CD14-positive monocyte (primary cell): ENCODE results near the gene CSNK1D. TPM values are rescaled to one million over a fixed set of nuclear protein-coding genes. Genes with fewer than 3 reads are reported as not detected.
A peak's percentile ranks its signal among the peaks of the same experiment; 100 is the strongest.

Experiments
- DNase-seq, 3 donors: peaks; one replicate each; pipeline ENCODE4 v3.0.0-alpha.2; 2011 to 2022
- H2AFZ ChIP-seq: 2 replicates; pipeline ENCODE4 v1.6.0; 2012; ENCODE audit warnings: mild to moderate bottlenecking, low read depth, low read length, inconsistent platforms; ENCODE audit not compliant: insufficient read depth, poor library complexity, severe bottlenecking
- H3K27ac ChIP-seq, 2 donors: 1 replicate in 1 of 2; 2 replicates in 1 of 2; pipeline ENCODE4 v1.5.1; 2012 to 2013; ENCODE audit warnings: low read length in 2 of 2, control low read depth in 1 of 2, inconsistent platforms in 1 of 2, low read depth in 1 of 2, mild to moderate bottlenecking in 1 of 2
- H3K27me3 ChIP-seq, 2 donors: one replicate each; pipeline versions ENCODE4 v1.6.0 to v1.6.1; 2011 to 2013; ENCODE audit warnings: low read length in 2 of 2; ENCODE audit not compliant: control insufficient read depth in 2 of 2, insufficient read depth in 2 of 2
- H3K36me3 ChIP-seq, 2 donors: replicated peaks in 1 of 2; 1 replicate in 1 of 2; 2 replicates in 1 of 2; pipeline versions ENCODE4 v1.5.1 to v1.6.1; 2012 to 2013; ENCODE audit warnings: low read length in 2 of 2, control low read depth in 1 of 2, inconsistent platforms in 1 of 2, mild to moderate bottlenecking in 1 of 2; ENCODE audit not compliant: insufficient read depth in 2 of 2, control insufficient read depth in 1 of 2
- H3K4me1 ChIP-seq, 2 donors: 1 replicate in 1 of 2; 2 replicates in 1 of 2; pipeline versions ENCODE4 v1.5.1 to v1.6.1; 2012 to 2013; ENCODE audit warnings: low read length in 2 of 2, control low read depth in 1 of 2, inconsistent platforms in 1 of 2, mild to moderate bottlenecking in 1 of 2, moderate library complexity in 1 of 2; ENCODE audit not compliant: insufficient read depth in 2 of 2, control insufficient read depth in 1 of 2
- H3K4me2 ChIP-seq: replicated peaks from 2 replicates; pipeline ENCODE3; 2012; ENCODE audit warnings: low read length, moderate library complexity, mild to moderate bottlenecking; ENCODE audit not compliant: poor library complexity, severe bottlenecking; ENCODE audit errors: extremely low read depth
- H3K4me3 ChIP-seq, 3 experiments: fragments of 200-600 bp in 1 of 3; sonication (generic) in 1 of 3; replicated peaks in 1 of 3; 1 replicate in 2 of 3; 2 replicates in 1 of 3; pipeline ENCODE4 v1.5.1; 2011 to 2013; ENCODE audit warnings: low read length in 3 of 3, mild to moderate bottlenecking in 3 of 3, control low read depth in 2 of 3, low read depth in 2 of 3, inconsistent platforms in 1 of 3, moderate library complexity in 1 of 3
- H3K79me2 ChIP-seq: 2 replicates; pipeline ENCODE4 v1.6.0; 2012; ENCODE audit warnings: mild to moderate bottlenecking, control low read depth, inconsistent platforms, low read length, moderate library complexity; ENCODE audit not compliant: insufficient read depth
- H3K9ac ChIP-seq: 2 replicates; pipeline ENCODE4 v1.6.0; 2017; ENCODE audit warnings: low read length, mild to moderate bottlenecking; ENCODE audit not compliant: insufficient read depth, poor library complexity, severe bottlenecking
- H3K9me3 ChIP-seq, 2 donors: replicated peaks in 1 of 2; 1 replicate in 1 of 2; 2 replicates in 1 of 2; pipeline versions ENCODE4 v1.5.1 to v1.6.1; 2012 to 2013; ENCODE audit warnings: low read length in 2 of 2, control low read depth in 1 of 2; ENCODE audit not compliant: control insufficient read depth in 1 of 2, insufficient read depth in 1 of 2
- H4K20me1 ChIP-seq: 2 replicates; pipeline ENCODE4 v1.6.0; 2012; ENCODE audit warnings: mild to moderate bottlenecking, low read length, control low read depth, moderate library complexity; ENCODE audit not compliant: insufficient read depth
- H3K27ac Mint-ChIP-seq, 7 donors: one replicate each; pipeline ENCODE4 v1.8.0; 2020; ENCODE audit warnings: mild to moderate bottlenecking in 7 of 7, mixed read lengths in 7 of 7, moderate library complexity in 6 of 7, inconsistent platforms in 2 of 7
- H3K27me3 Mint-ChIP-seq, 3 donors: one replicate each; pipeline ENCODE4 v1.8.0; 2021 to 2022; ENCODE audit warnings: low read depth in 3 of 3, mild to moderate bottlenecking in 3 of 3, mixed read lengths in 3 of 3, moderate library complexity in 3 of 3, inconsistent platforms in 1 of 3
- H3K36me3 Mint-ChIP-seq, 2 donors: one replicate each; pipeline ENCODE4 v1.8.0; 2020; ENCODE audit warnings: mixed read lengths in 2 of 2, inconsistent platforms in 1 of 2, mild to moderate bottlenecking in 1 of 2
- H3K4me1 Mint-ChIP-seq: one replicate; pipeline ENCODE4 v1.8.0; 2020; ENCODE audit warnings: mild to moderate bottlenecking, mixed read lengths
- H3K4me3 Mint-ChIP-seq, 2 donors: one replicate each; pipeline ENCODE4 v1.8.0; 2020; ENCODE audit warnings: mild to moderate bottlenecking in 2 of 2, mixed read lengths in 2 of 2, moderate library complexity in 1 of 2
- H3K9me3 Mint-ChIP-seq, 7 donors: one replicate each; pipeline ENCODE4 v1.8.0; 2020 to 2022; ENCODE audit warnings: mixed read lengths in 7 of 7, mild to moderate bottlenecking in 6 of 7, moderate library complexity in 6 of 7, inconsistent platforms in 2 of 7
- WGBS: methylation state at CpG from one replicate; pipeline ENCODE4 v1.1.5; 2013; ENCODE audit warnings: missing lambda C conversion rate; ENCODE audit not compliant: insufficient coverage; 5-methylcytosine and 5-hydroxymethylcytosine counted together
- intact Hi-C, 2 donors: fragments of 100-400 bp; cut with micrococcal nuclease; formaldehyde crosslinking; loops; one replicate each; pipeline versions ENCODE4 v1.15.0 to v1.15.1; 2023
- polyA plus RNA-seq, 3 donors: library from polyadenylated mRNA; depleted of rRNA in 1 of 3; unstranded in 2 of 3; stranded (reverse) in 1 of 3; fragments of 300-500 nt in 2 of 3; fragments of >200 nt in 1 of 3; fragmentation: Illumina TruSeq in 2 of 3; gene quantifications; 1 replicate in 2 of 3; 2 replicates in 1 of 3; pipeline ENCODE4 v1.2.3, GENCODE V29; 2012 to 2021
- TF ChIP-seq, protein P1 (sequence below): fragments of 200-600 bp; IDR thresholded peaks from one replicate; pipeline ENCODE4 v1.8.0; 2022; ENCODE audit warnings: antibody characterized with exemption, mild to moderate bottlenecking

Gene CSNK1D
- polyA plus RNA-seq, 3 donors: 47.0 to 299 (median 60.9) TPM

DNA sequence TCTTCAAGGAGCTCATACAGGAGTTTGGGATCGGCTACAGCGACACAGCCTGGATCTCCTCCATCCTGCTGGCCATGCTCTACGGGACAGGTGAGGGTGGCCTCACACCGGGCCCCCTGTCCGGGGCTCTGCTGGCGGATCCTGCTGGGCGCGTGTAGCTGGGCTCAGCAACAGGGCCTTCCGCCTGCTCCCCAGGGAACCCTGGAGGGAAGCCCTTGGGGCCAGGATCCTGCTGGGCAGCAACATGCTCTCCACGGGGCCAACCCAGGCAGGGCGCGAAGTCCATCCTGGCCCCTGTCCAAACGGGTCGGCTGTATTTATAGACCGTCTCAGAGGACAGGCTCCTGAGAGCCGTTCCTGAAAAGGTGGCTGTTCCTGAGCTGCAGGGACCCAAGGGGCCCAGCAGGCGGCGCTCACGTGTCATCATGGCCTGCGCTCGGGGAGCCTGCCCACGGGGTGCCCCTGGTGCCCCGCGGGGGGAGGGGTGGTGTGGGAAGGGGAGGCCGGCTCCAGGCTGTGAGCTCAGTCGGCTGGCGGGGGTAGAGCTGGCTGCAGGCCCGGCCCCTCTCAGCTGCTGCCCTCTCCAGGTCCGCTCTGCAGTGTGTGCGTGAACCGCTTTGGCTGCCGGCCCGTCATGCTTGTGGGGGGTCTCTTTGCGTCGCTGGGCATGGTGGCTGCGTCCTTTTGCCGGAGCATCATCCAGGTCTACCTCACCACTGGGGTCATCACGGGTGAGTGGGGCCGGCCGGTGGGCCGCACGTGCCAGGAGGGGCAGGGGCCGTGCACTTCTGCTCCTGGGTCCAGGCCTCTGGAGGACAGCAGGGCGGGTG, 37.1 kb downstream of the CSNK1D start:
- H3K36me3 ChIP-seq: peaks cover 36 to 57% of the 10 kb centered on the region in 2 donors
- DNase-seq: peak; percentile 65 to 71 (median 66)
- Mint-ChIP-seq H3K4me3 (peak overlapping the region in 1 of 2 donors; percentile 27), H3K4me1 (peaks cover 81% of the 10 kb centered on the region), H3K9me3 (no peaks in the 10 kb centered on the region), H3K27me3 (no peaks in the 10 kb centered on the region), H3K27ac (peak overlapping the region in 3 of 7 donors; percentile 71 to 74 (median 74)), H3K36me3 (peaks cover 17 to 54% of the 10 kb centered on the region in 2 donors)
- intact Hi-C loops: loop anchor here (2.0 to 10.0 kb wide), 3 partner anchors 58 to 202 kb away; partner anchors contain the start of genes DCXR (in 1 of the 2) and RAC3 (in 1 of the 2)
- peak overlapping the region; percentile 36 to 61 for H3K27ac ChIP-seq
- peak overlapping the region in 1 of 3 experiments; percentile 35 for H3K4me3 ChIP-seq
- peaks cover 100% of the 10 kb centered on the region for H4K20me1 ChIP-seq
- peak overlapping the region; percentile 70 for H3K4me2 ChIP-seq
- H3K79me2 ChIP-seq: peaks cover 96% of the 10 kb centered on the region
- no peak overlapping the region for H2AFZ ChIP-seq
- peaks cover 95 to 100% of the 10 kb centered on the region in 2 donors for H3K4me1 ChIP-seq
- WGBS: 50% methylated on average over 43 of the region's 44 CpGs
- H3K27me3 ChIP-seq: no peaks in the 10 kb centered on the region
- TF ChIP-seq, protein P1, sequence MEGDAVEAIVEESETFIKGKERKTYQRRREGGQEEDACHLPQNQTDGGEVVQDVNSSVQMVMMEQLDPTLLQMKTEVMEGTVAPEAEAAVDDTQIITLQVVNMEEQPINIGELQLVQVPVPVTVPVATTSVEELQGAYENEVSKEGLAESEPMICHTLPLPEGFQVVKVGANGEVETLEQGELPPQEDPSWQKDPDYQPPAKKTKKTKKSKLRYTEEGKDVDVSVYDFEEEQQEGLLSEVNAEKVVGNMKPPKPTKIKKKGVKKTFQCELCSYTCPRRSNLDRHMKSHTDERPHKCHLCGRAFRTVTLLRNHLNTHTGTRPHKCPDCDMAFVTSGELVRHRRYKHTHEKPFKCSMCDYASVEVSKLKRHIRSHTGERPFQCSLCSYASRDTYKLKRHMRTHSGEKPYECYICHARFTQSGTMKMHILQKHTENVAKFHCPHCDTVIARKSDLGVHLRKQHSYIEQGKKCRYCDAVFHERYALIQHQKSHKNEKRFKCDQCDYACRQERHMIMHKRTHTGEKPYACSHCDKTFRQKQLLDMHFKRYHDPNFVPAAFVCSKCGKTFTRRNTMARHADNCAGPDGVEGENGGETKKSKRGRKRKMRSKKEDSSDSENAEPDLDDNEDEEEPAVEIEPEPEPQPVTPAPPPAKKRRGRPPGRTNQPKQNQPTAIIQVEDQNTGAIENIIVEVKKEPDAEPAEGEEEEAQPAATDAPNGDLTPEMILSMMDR: peak; percentile 93
- H3K9me3 ChIP-seq: no peaks in the 10 kb centered on the region
- no peak overlapping the region for H3K9ac ChIP-seq

DNA sequence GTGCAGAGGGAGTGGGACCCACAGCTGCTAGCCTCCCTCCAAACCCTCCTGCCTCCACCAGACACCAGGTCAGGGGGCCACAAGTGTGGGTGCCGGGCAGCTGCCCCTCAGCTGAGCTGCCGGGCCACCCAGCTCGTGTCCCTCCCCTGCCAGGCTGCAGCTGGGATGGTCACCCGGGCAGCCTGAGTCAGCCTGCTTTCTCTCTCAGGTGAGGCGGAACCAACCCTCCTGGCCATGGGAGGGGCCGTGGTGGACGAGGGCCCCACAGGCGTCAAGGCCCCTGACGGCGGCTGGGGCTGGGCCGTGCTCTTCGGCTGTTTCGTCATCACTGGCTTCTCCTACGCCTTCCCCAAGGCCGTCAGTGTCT, 37.7 kb downstream of the CSNK1D start:
- H3K4me2 ChIP-seq: peak overlapping the region; percentile 45
- H3K79me2 ChIP-seq: peaks cover 98% of the 10 kb centered on the region
- intact Hi-C loops: loop anchor here (2.0 to 10.0 kb wide), 3 partner anchors 59 to 201 kb away; partner anchors contain the start of genes DCXR (in 1 of the 2) and RAC3 (in 1 of the 2)
- H3K4me3 ChIP-seq: peak overlapping the region in 1 of 3 experiments; percentile 35
- H3K9me3 ChIP-seq: no peaks in the 10 kb centered on the region
- H3K4me3 Mint-ChIP-seq: peak overlapping the region in 1 of 2 donors; percentile 27
- H3K27ac Mint-ChIP-seq: peak overlapping the region in 3 of 7 donors; percentile 71 to 74 (median 74)
- no peak for DNase-seq
- peaks cover 17 to 54% of the 10 kb centered on the region in 2 donors for H3K36me3 Mint-ChIP-seq
- peak overlapping the region; percentile 36 to 61 for H3K27ac ChIP-seq
- H3K4me1 ChIP-seq: peaks cover 89 to 97% of the 10 kb centered on the region in 2 donors
- no peak overlapping the region for H3K9ac ChIP-seq
- no peaks in the 10 kb centered on the region for H3K27me3 Mint-ChIP-seq
- peaks cover 36 to 57% of the 10 kb centered on the region in 2 donors for H3K36me3 ChIP-seq
- no peaks in the 10 kb centered on the region for H3K9me3 Mint-ChIP-seq
- H3K27me3 ChIP-seq: no peaks in the 10 kb centered on the region
- 43% methylated on average over 10 of the region's 15 CpGs for WGBS
- H4K20me1 ChIP-seq: peaks cover 100% of the 10 kb centered on the region
- TF ChIP-seq, protein P1: no peak
- no peak overlapping the region for H2AFZ ChIP-seq
- H3K4me1 Mint-ChIP-seq: peaks cover 75% of the 10 kb centered on the region
